ENCODE data around the gene PAK4. TPM values are rescaled to one million over a fixed set of nuclear protein-coding genes. Genes with fewer than 3 reads are reported as not detected.
A peak's percentile ranks its signal among the peaks of the same experiment; 100 is the strongest.

Gene PAK4
- total and polyA plus RNA-seq, 10 of the 15 experiments (the other 5 are each of a cell fraction or from before 2014, with no cell fraction given), result 0.08 to 19.3 (median 5.9) TPM

DNA sequence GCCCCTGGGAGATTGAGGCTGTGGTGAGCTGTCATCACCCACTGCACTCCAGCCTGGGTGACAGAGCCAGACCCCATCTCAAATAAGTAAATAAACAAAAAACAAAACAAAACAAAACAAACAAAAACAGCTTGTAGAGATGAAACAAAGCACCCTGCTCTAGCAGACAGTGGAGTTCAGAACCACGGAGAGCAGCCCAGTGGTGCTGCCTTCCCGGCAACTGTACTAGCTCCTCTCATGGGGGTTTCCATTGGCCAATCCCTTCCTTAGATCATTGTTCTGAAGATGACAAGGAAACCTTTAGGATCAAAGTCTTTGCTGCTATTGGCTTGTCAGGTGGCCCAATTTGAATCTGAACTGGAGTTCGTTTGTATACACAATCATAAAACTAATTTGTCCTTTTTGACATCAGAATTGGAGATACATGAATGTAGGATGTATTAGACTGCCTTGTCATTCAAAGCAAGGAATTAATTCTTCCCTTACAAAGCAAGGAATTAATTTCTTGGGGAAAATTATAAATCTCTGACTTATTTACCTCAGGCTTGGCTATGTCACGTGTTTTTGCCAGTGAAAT, 98.2 kb downstream of the PAK4 start:
- Histone ChIP-seq H3K9me3 (replicated peaks; ENCODE audit: control insufficient read depth, insufficient read depth, low read length) (no peaks in the 10 kb centered on the region), H2AFZ (ENCODE audit: control insufficient read depth, low read depth, low read length) (no peak overlapping the region), H3K9ac (ENCODE audit: control insufficient read depth, insufficient read depth, low read length) (no peak overlapping the region), H3K36me3 (ENCODE audit: control insufficient read depth in 2 of 2, insufficient read depth in 2 of 2, low read length in 1 of 2) (no peaks in the 10 kb centered on the region), H3K27me3 (replicated peaks in 1 of 2; ENCODE audit: control insufficient read depth in 2 of 2, insufficient read depth in 2 of 2, low read length in 1 of 2) (no peaks in the 10 kb centered on the region; a peak in 1 of 4 replicates), H3K79me2 (ENCODE audit: control insufficient read depth, insufficient read depth, low read length) (no peaks in the 10 kb centered on the region), H4K20me1 (ENCODE audit: control insufficient read depth, insufficient read depth) (no peaks in the 10 kb centered on the region), H3K27ac (ENCODE audit: control insufficient read depth, insufficient read depth) (no peak overlapping the region), H3K4me2 (ENCODE audit: control insufficient read depth, insufficient read depth) (no peak overlapping the region), H3K4me1 (ENCODE audit: control insufficient read depth, insufficient read depth, low read length) (no peaks in the 10 kb centered on the region), H3K4me3 (no peak overlapping the region)
- SMC1A ChIA-PET (ENCODE audit: uncharacterized antibody, unreplicated experiment), result no interaction called here
- no TSS peak for BruUV-seq (replicated peaks)
- intact Hi-C loops (cut with micrococcal nuclease; ENCODE audit: unreplicated experiment) (no loop called here), in situ Hi-C loops (cut with MboI) (no loop called here)
- RAD21 ChIA-PET (ENCODE audit: unreplicated experiment), result no interaction called here
- POLR2A ChIA-PET, result no interaction called here
- no peak for DNase-seq (ENCODE audit: low read depth, low spot score)
- TF ChIP-seq ZNF217 (IDR thresholded peaks at IDR 0.05) (no peak), KAT2A (conservative IDR thresholded peaks at IDR 0.05; ENCODE audit: control insufficient read depth, low read depth, low read length) (no peak), RFX5 (IDR thresholded peaks at IDR 0.05; ENCODE audit: low read depth, low read length) (peak; percentile 81), PML (IDR thresholded peaks at IDR 0.05; ENCODE audit: low read length) (no peak), REST (IDR thresholded peaks at IDR 0.05; ENCODE audit: low read depth, low read length) (peak; percentile 96), MTA2 (IDR thresholded peaks at IDR 0.05; ENCODE audit: low read depth) (no peak), CREB1 (IDR thresholded peaks at IDR 0.05; ENCODE audit: low read depth) (0 out of 2 replicates have a peak, but pooled peaks have one; percentile 34), NFIC (IDR thresholded peaks at IDR 0.05; ENCODE audit: low read depth, low read length) (no peak), TARDBP (IDR thresholded peaks at IDR 0.05; ENCODE audit: borderline replicate concordance) (no peak), POLR2A (IDR thresholded peaks at IDR 0.05; ENCODE audit: low read depth, low read length) (no peak), BACH1 (IDR thresholded peaks at IDR 0.05; ENCODE audit: borderline replicate concordance) (no peak), JUNB (IDR thresholded peaks at IDR 0.05) (no peak), TBL1XR1 (IDR thresholded peaks at IDR 0.05; ENCODE audit: low read depth, low read length) (no peak), POU2F2 (IDR thresholded peaks at IDR 0.05; ENCODE audit: borderline replicate concordance, low read depth, low read length) (no peak)
- TF ChIP-seq, protein P1, sequence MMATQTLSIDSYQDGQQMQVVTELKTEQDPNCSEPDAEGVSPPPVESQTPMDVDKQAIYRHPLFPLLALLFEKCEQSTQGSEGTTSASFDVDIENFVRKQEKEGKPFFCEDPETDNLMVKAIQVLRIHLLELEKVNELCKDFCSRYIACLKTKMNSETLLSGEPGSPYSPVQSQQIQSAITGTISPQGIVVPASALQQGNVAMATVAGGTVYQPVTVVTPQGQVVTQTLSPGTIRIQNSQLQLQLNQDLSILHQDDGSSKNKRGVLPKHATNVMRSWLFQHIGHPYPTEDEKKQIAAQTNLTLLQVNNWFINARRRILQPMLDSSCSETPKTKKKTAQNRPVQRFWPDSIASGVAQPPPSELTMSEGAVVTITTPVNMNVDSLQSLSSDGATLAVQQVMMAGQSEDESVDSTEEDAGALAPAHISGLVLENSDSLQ (IDR thresholded peaks at IDR 0.05), result no peak
- no peak for FAIRE-seq
- peak; percentile 55; the same call in 2 of the 3 replicates for ATAC-seq
- CTCF ChIA-PET, result interaction anchor here (0.6 kb wide), 1 partner anchor 30 kb away, joined by 3 read pairs; no protein-coding TSS in a partner anchor
- 24% methylated on average over 4 of the region's 4 CpGs for WGBS (ENCODE audit: insufficient coverage, insufficient replicate concordance, low lambda C conversion rate, missing lambda C conversion rate)
